Retinal pigment epithelial cell (primary cell): ENCODE measurements around the gene ACTR1A.

Experiments
- DNase-seq: peaks from one replicate; pipeline ENCODE4 v3.0.0-alpha.2; 2010; ENCODE audit warnings: low read depth
- H3K4me3 ChIP-seq: 2 replicates; pipeline ENCODE4 v1.5.1; 2011; ENCODE audit warnings: mild to moderate bottlenecking, low read length, control low read depth, moderate library complexity
- CTCF ChIP-seq: conservative IDR thresholded peaks from 2 replicates; pipeline ENCODE4 v1.5.1; 2011; ENCODE audit warnings: low read depth, low read length, control low read depth, inconsistent platforms

The ACTR1A gene

GRCh38 chr10:102514487-102515311 is 12.2 kb upstream of the ACTR1A start:
- DNase-seq, result no peak
- no peak overlapping the region for H3K4me3 ChIP-seq
- TF ChIP-seq CTCF, result no peak

- DNase-seq, result no peak
- no peak for TF ChIP-seq CTCF
Observed at GRCh38 chr10:102511583-102512274, 9.2 kb upstream of the ACTR1A start.

GRCh38 chr10:102509387-102509786 is 6.9 kb upstream of the ACTR1A start:
- no peak for DNase-seq

More at GRCh38 chr10:102511583-102512274, 9.2 kb upstream of the ACTR1A start:
- H3K4me3 ChIP-seq, result no peak overlapping the region

GRCh38 chr10:102508506-102508905 is 6.0 kb upstream of the ACTR1A start:
- TF ChIP-seq CTCF, result no peak
- H3K4me3 ChIP-seq, result no peak overlapping the region
- no peak for DNase-seq

More at GRCh38 chr10:102509387-102509786, 6.9 kb upstream of the ACTR1A start:
- no peak overlapping the region for H3K4me3 ChIP-seq
- TF ChIP-seq CTCF, result no peak

- no peak for DNase-seq
- TF ChIP-seq CTCF, result no peak
- no peak overlapping the region for H3K4me3 ChIP-seq
Observed at GRCh38 chr10:102507521-102507920, 5.0 kb upstream of the ACTR1A start.

GRCh38 chr10:102505462-102506115 is 3.1 kb upstream of the ACTR1A start:
- no peak for TF ChIP-seq CTCF
- peak overlapping the region; percentile 98 for H3K4me3 ChIP-seq
- no peak for DNase-seq
